Vagina (tissue), 2 donors: ENCODE data around the gene SLC9A4. TPM values are rescaled to one million over a fixed set of nuclear protein-coding genes. Genes with fewer than 3 reads are reported as not detected.

Source experiments
- DNase-seq, 2 donors: peaks; one replicate each; pipeline ENCODE4 v3.0.0-alpha.2; 2017; ENCODE audit errors: extremely low spot score in 2 of 2
- H3K27ac ChIP-seq: fragments of 200-600 bp; sonication (generic); one replicate; pipeline ENCODE4 v1.5.1; 2019
- H3K27me3 ChIP-seq: fragments of 200-600 bp; sonication (generic); one replicate; pipeline ENCODE4 v1.5.1; 2019
- H3K36me3 ChIP-seq, 2 donors: fragments of 200-600 bp; sonication (generic); one replicate each; pipeline ENCODE4 v1.5.1; 2017 to 2019
- H3K4me1 ChIP-seq: fragments of 200-600 bp; sonication (generic); one replicate; pipeline ENCODE4 v1.5.1; 2019
- H3K4me3 ChIP-seq, 2 donors: fragments of 200-600 bp; sonication (generic); 1 replicate in 1 of 2; 2 replicates in 1 of 2; pipeline ENCODE4 v1.5.1; 2016 to 2019
- H3K9me3 ChIP-seq: fragments of 200-600 bp; sonication (generic); one replicate; pipeline ENCODE4 v1.5.1; 2019
- CTCF ChIP-seq, 3 experiments: fragments of 450-650 bp in 2 of 3; fragments of 200-600 bp in 1 of 3; sonication (generic) in 1 of 3; IDR thresholded peaks; one replicate each; pipeline ENCODE4 v1.5.1; 2017 to 2019; ENCODE audit warnings: antibody characterized with exemption in 3 of 3, mild to moderate bottlenecking in 2 of 3, moderate library complexity in 2 of 3
- POLR2A ChIP-seq, 2 donors: fragments of 450-650 bp; IDR thresholded peaks; one replicate each; pipeline ENCODE4 v1.6.1; 2017; ENCODE audit warnings: antibody characterized with exemption in 2 of 2, mild to moderate bottlenecking in 2 of 2, moderate library complexity in 2 of 2
- POLR2AphosphoS5 ChIP-seq, 2 donors: sonication (generic); formaldehyde crosslinking; IDR thresholded peaks; one replicate each; pipeline ENCODE4 v1.9.0; 2017; ENCODE audit warnings: antibody characterized with exemption in 2 of 2, mild to moderate bottlenecking in 2 of 2, low read depth in 1 of 2; ENCODE audit not compliant: insufficient read depth in 1 of 2
- intact Hi-C: fragments of 100-400 bp; cut with DNase I; formaldehyde crosslinking; loops from one replicate; pipeline ENCODE4 v1.15.1; 2023
- total RNA-seq: library from RNA; depleted of rRNA; stranded (reverse); fragments of >200 nt; gene quantifications from one replicate; pipeline ENCODE4 v1.2.3, GENCODE V29; 2016

Gene SLC9A4
- total RNA-seq = not detected

GRCh38 chr2:102473020-102473419, at the start of gene SLC9A4:
Gene SLC9A4, plus strand, starts transcription at chr2:102473226. Its CDS starts 534 bp downstream, at chr2:102473760.
- Histone ChIP-seq H3K4me3 (no peak within 1 kb of the TSS), H3K9me3 (no peaks in the 10 kb centered on the region), H3K27me3 (no peaks in the 10 kb centered on the region), H3K4me1 (no peaks in the 10 kb centered on the region), H3K36me3 (no peaks in the 10 kb centered on the region), H3K27ac (no peak within 1 kb of the TSS)
- no peak for DNase-seq
- no peak for TF ChIP-seq POLR2A (IDR thresholded peaks at IDR 0.05)
- TF ChIP-seq CTCF (IDR thresholded peaks at IDR 0.05) = peak; percentile 63 to 70 (median 67)
- no peak for TF ChIP-seq POLR2AphosphoS5 (IDR thresholded peaks at IDR 0.05; ENCODE audit: insufficient read depth in 1 of 2, low read depth in 1 of 2)
- intact Hi-C loops = no loop called here

- Histone ChIP-seq H3K27me3 (no peaks in the 10 kb centered on the region), H3K9me3 (no peaks in the 10 kb centered on the region), H3K27ac (no peak overlapping the region)
Observed at GRCh38 chr2:102423368-102423767, 49.7 kb upstream of the SLC9A4 start.

GRCh38 chr2:102424754-102425153, 48.3 kb upstream of the SLC9A4 start:
- Histone ChIP-seq H3K4me3 (no peak overlapping the region), H3K9me3 (no peaks in the 10 kb centered on the region), H3K4me1 (no peaks in the 10 kb centered on the region), H3K27ac (no peak overlapping the region), H3K27me3 (no peaks in the 10 kb centered on the region), H3K36me3 (no peaks in the 10 kb centered on the region)
- no peak for DNase-seq
- TF ChIP-seq POLR2AphosphoS5 (IDR thresholded peaks at IDR 0.05; ENCODE audit: insufficient read depth in 1 of 2, low read depth in 1 of 2) (no peak), CTCF (IDR thresholded peaks at IDR 0.05) (no peak), POLR2A (IDR thresholded peaks at IDR 0.05) (no peak)
- intact Hi-C loops = no loop called here

More at GRCh38 chr2:102423368-102423767, 49.7 kb upstream of the SLC9A4 start:
- intact Hi-C loops = no loop called here
- no peak for DNase-seq
- Histone ChIP-seq H3K4me1 (no peaks in the 10 kb centered on the region), H3K36me3 (no peaks in the 10 kb centered on the region), H3K4me3 (no peak overlapping the region)
- TF ChIP-seq POLR2AphosphoS5 (IDR thresholded peaks at IDR 0.05; ENCODE audit: insufficient read depth in 1 of 2, low read depth in 1 of 2) (no peak), POLR2A (IDR thresholded peaks at IDR 0.05) (no peak), CTCF (IDR thresholded peaks at IDR 0.05) (no peak)

- Histone ChIP-seq H3K27me3 (no peaks in the 10 kb centered on the region), H3K4me3 (no peak overlapping the region), H3K36me3 (no peaks in the 10 kb centered on the region), H3K9me3 (no peaks in the 10 kb centered on the region), H3K4me1 (no peaks in the 10 kb centered on the region), H3K27ac (no peak overlapping the region)
- intact Hi-C loops = no loop called here
- no peak for DNase-seq
- TF ChIP-seq POLR2A (IDR thresholded peaks at IDR 0.05) = no peak
- no peak for TF ChIP-seq CTCF (IDR thresholded peaks at IDR 0.05)
- no peak for TF ChIP-seq POLR2AphosphoS5 (IDR thresholded peaks at IDR 0.05; ENCODE audit: insufficient read depth in 1 of 2, low read depth in 1 of 2)
Observed at GRCh38 chr2:102425441-102426132, 47.4 kb upstream of the SLC9A4 start.

- Histone ChIP-seq H3K27me3 (no peaks in the 10 kb centered on the region), H3K4me3 (no peak overlapping the region), H3K36me3 (no peaks in the 10 kb centered on the region), H3K4me1 (no peaks in the 10 kb centered on the region), H3K27ac (no peak overlapping the region), H3K9me3 (no peaks in the 10 kb centered on the region)
- intact Hi-C loops = no loop called here
- no peak for DNase-seq
- TF ChIP-seq CTCF (IDR thresholded peaks at IDR 0.05) (no peak), POLR2AphosphoS5 (IDR thresholded peaks at IDR 0.05; ENCODE audit: insufficient read depth in 1 of 2, low read depth in 1 of 2) (no peak), POLR2A (IDR thresholded peaks at IDR 0.05) (no peak)
Observed at GRCh38 chr2:102427249-102427648, 45.8 kb upstream of the SLC9A4 start.
